ENCODE results near the gene CENPV. TPM values are rescaled to one million over a fixed set of nuclear protein-coding genes. Genes with fewer than 3 reads are reported as not detected.

Gene CENPV
- total RNA-seq, 5 donors from 2014 or later (not counting 1 experiment from before 2014, with no cell fraction given): 12.7 to 20.0 (median 17.8) TPM

DNA sequence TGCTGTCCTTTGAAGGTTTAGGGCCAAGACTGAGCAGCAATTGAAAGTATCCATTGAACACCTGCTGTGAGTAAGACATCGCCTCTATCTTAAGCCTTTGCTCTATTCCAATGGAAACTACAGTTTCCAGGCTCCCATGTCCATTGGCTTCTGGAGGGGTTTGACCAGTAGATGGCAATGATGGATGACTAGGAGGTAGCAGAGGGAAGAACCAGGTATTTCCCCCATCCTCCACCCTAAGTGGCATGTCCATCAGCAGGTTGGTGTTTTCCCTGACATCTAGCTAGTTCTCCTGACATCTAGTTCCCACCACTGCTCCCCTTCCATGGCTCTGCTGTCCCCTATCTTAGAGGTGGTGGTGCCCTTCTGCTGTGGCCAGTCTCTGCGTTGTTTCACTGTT, 58.7 kb downstream of the CENPV start:
- H3K4me1 ChIP-seq (ENCODE audit: control insufficient read depth in 1 of 2, extremely low read depth in 1 of 2, insufficient read depth in 2 of 2, low read length in 2 of 2): peaks cover 3 to 21% of the 10 kb centered on the region in 2 experiments
- H3K27ac ChIP-seq (ENCODE audit: low read length): no peak overlapping the region
- no peaks in the 10 kb centered on the region for H3K9me3 ChIP-seq
- no CpG with 5 or more reads among the region's 2 CpGs for WGBS (ENCODE audit: insufficient coverage)
- Mint-ChIP-seq H3K4me1 (peaks cover 25 to 31% (median 31%) of the 10 kb centered on the region in 3 donors), H3K27me3 (no peaks in the 10 kb centered on the region), H3K4me3 (no peak overlapping the region), H3K36me3 (peaks cover 8% of the 10 kb centered on the region), H3K9me3 (no peaks in the 10 kb centered on the region), H3K27ac (no peak overlapping the region)
- H3K36me3 ChIP-seq (ENCODE audit: control insufficient read depth in 2 of 2, extremely low read depth in 1 of 2, insufficient read depth in 1 of 2, low read length in 1 of 2): no peaks in the 10 kb centered on the region
- ATAC-seq (replicated peaks in 1 of 4): no peak
- ChIA-PET CTCF (interaction anchor here in 1 of 2 donors (0.6 kb wide), 1 partner anchor 213 kb away, joined by 4 read pairs; no protein-coding TSS in a partner anchor), POLR2A (no interaction called here)
- H3K27me3 ChIP-seq (replicated peaks in 1 of 2; ENCODE audit: control insufficient read depth in 2 of 2, extremely low read depth in 1 of 2, insufficient read depth in 2 of 2, low read length in 1 of 2): no peaks in the 10 kb centered on the region
- H3K4me3 ChIP-seq (ENCODE audit: control insufficient read depth in 1 of 2, extremely low read depth in 1 of 2, low read length in 1 of 2): no peak overlapping the region
- no peak for DNase-seq

DNA sequence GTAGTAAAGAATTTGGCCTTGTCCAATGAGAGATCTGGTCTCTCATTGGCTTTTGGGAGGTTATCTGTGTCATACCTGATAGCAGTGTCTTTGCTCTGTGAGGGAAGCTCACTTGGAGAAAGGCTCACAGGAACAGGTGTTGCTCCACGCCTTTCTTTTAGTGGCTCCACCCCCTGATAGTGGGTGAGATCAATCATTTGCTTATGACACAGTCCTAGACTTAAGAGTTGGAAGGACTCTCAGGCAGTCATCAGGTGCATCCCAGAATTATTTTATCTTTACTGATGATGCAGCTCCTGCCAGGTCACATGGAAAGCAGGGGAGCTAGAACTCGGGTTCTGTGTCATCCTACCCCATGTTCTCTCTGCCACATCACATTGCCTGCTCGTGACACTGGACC, 59.3 kb downstream of the CENPV start:
- H3K4me3 Mint-ChIP-seq: no peak overlapping the region
- Histone ChIP-seq H3K27ac (ENCODE audit: low read length) (no peak overlapping the region), H3K27me3 (replicated peaks in 1 of 2; ENCODE audit: control insufficient read depth in 2 of 2, extremely low read depth in 1 of 2, insufficient read depth in 2 of 2, low read length in 1 of 2) (no peaks in the 10 kb centered on the region), H3K4me3 (ENCODE audit: control insufficient read depth in 1 of 2, extremely low read depth in 1 of 2, low read length in 1 of 2) (no peak overlapping the region), H3K36me3 (ENCODE audit: control insufficient read depth in 2 of 2, extremely low read depth in 1 of 2, insufficient read depth in 1 of 2, low read length in 1 of 2) (no peaks in the 10 kb centered on the region), H3K9me3 (no peaks in the 10 kb centered on the region), H3K4me1 (ENCODE audit: control insufficient read depth in 1 of 2, extremely low read depth in 1 of 2, insufficient read depth in 2 of 2, low read length in 2 of 2) (peaks cover 9 to 26% of the 10 kb centered on the region in 2 experiments)
- DNase-seq (no peak), ATAC-seq (replicated peaks in 1 of 4) (no peak)
- no peak overlapping the region for H3K27ac Mint-ChIP-seq
- CTCF ChIA-PET: no interaction called here
- POLR2A ChIA-PET: no interaction called here
- H3K4me1 Mint-ChIP-seq: peaks cover 31 to 36% (median 34%) of the 10 kb centered on the region in 3 donors
- 94% methylated on average over 3 of the region's 3 CpGs for WGBS (ENCODE audit: insufficient coverage)
- no peaks in the 10 kb centered on the region for H3K9me3 Mint-ChIP-seq
- peaks cover 6% of the 10 kb centered on the region for H3K36me3 Mint-ChIP-seq
- no peaks in the 10 kb centered on the region for H3K27me3 Mint-ChIP-seq

Other genes starting within 250 kb of the CENPV start
- 100 to 1,000 TPM; 134 to 173 (median 152) TPM for gene NCOR1, start 137.9 kb downstream of the CENPV start, total RNA-seq
- gene PIGL, start 136.3 kb downstream of the CENPV start, total RNA-seq: 10 to 100 TPM; 53.9 to 90.2 (median 82.7) TPM
- 100 to 1,000 TPM; 669 to 892 (median 718) TPM for gene UBB, start 27.6 kb upstream of the CENPV start, total RNA-seq
- 100 to 1,000 TPM in 4 of 5 donors, 10 to 100 TPM in 1; 91.3 to 127 (median 122) TPM for gene TRPV2, start 62.1 kb upstream of the CENPV start, total RNA-seq
- gene LRRC75A, start 138.7 kb upstream of the CENPV start, total RNA-seq: 1 to 10 TPM; 3.5 to 7.8 (median 5.4) TPM
- gene ZNF287, start 215.7 kb upstream of the CENPV start, total RNA-seq: 10 to 100 TPM; 11.1 to 23.6 (median 18.8) TPM

All from T-cell (primary cell).